Prostate gland (tissue), 2 donors: Measurements from ENCODE around the gene MATCAP1.

Experiments used
- CTCF ChIP-seq, 4 experiments: fragments of 200-600 bp in 2 of 4; fragments of 450-650 bp in 2 of 4; sonication (generic) in 2 of 4; IDR thresholded peaks; 1 replicate in 3 of 4; 2 replicates in 1 of 4; pipeline ENCODE4 v1.5.1; 2016 to 2019; ENCODE audit warnings: antibody characterized with exemption in 4 of 4, mild to moderate bottlenecking in 2 of 4, moderate library complexity in 2 of 4
- POLR2A ChIP-seq: fragments of 450-650 bp; IDR thresholded peaks from one replicate; pipeline ENCODE4 v1.6.1; 2016; ENCODE audit warnings: antibody characterized with exemption, mild to moderate bottlenecking
- POLR2AphosphoS5 ChIP-seq: sonication (generic); formaldehyde crosslinking; IDR thresholded peaks from one replicate; pipeline ENCODE4 v1.6.1; 2017; ENCODE audit warnings: antibody characterized with exemption

GRCh38 chr16:67199808-67200198 is 16.0 kb upstream of the MATCAP1 start:
- TF ChIP-seq CTCF (IDR thresholded peaks at IDR 0.05), result no peak
- TF ChIP-seq POLR2AphosphoS5, result no peak
- no peak for TF ChIP-seq POLR2A
